Activated CD8-positive, alpha-beta T cell treated with anti-CD3 and anti-CD28 coated beads, Interleukin-2, amount 10 ng/mL, durations not matched to agents 7 days and 5 days (primary cell): ENCODE measurements around the gene TRIP10. TPM values are rescaled to one million over a fixed set of nuclear protein-coding genes. Genes with fewer than 3 reads are reported as not detected.
"Not testable (repeated sequence)": the region's sequence is repeated elsewhere in the genome, so short reads cannot be mapped to it uniquely, and the experiment has no call there.

ENCODE experiments used
- ATAC-seq: fragments of 150-1000 bp; cut with Tn5 transposase; one replicate; pipeline ENCODE4 v1.10.0; 2021; ENCODE audit warnings: moderate library complexity
- CTCF ChIA-PET: fragments of 350-600 bp; sonication (Branson Sonifier 250); formaldehyde crosslinking; loops from one replicate; lab custom pipeline; 2021; ENCODE audit warnings: antibody characterized with exemption; lab: Charles Lee
- POLR2A ChIA-PET: fragments of 350-600 bp; sonication (Branson Sonifier 250); formaldehyde crosslinking; loops from one replicate; lab custom pipeline; 2021; ENCODE audit warnings: antibody characterized with exemption; lab: Charles Lee
- DNase-seq: peaks from one replicate; pipeline ENCODE4 v3.0.0-alpha.2; 2020
- H3K27ac Mint-ChIP-seq: one replicate; pipeline ENCODE4 v1.8.0; 2021; ENCODE audit warnings: mild to moderate bottlenecking, mixed read lengths
- H3K27me3 Mint-ChIP-seq: one replicate; pipeline ENCODE4 v1.8.0; 2021; ENCODE audit warnings: low read depth, mixed read lengths
- H3K36me3 Mint-ChIP-seq: one replicate; pipeline ENCODE4 v1.8.0; 2021; ENCODE audit warnings: low read depth, mixed read lengths
- H3K4me1 Mint-ChIP-seq: one replicate; pipeline ENCODE4 v1.8.0; 2021; ENCODE audit warnings: low read depth, mixed read lengths
- H3K4me3 Mint-ChIP-seq: one replicate; pipeline ENCODE4 v1.8.0; 2021; ENCODE audit warnings: mild to moderate bottlenecking, mixed read lengths
- H3K9me3 Mint-ChIP-seq: one replicate; pipeline ENCODE4 v1.8.0; 2022; ENCODE audit warnings: mixed read lengths; ENCODE audit not compliant: insufficient read depth
- total RNA-seq, 2 experiments: library from RNA; stranded (reverse); gene quantifications; one replicate each; pipeline ENCODE4 v1.2.3, GENCODE V29; 2021

TRIP10 gene
- total RNA-seq, 2 experiments from 2014 or later = 13.9 to 15.2 TPM

DNA sequence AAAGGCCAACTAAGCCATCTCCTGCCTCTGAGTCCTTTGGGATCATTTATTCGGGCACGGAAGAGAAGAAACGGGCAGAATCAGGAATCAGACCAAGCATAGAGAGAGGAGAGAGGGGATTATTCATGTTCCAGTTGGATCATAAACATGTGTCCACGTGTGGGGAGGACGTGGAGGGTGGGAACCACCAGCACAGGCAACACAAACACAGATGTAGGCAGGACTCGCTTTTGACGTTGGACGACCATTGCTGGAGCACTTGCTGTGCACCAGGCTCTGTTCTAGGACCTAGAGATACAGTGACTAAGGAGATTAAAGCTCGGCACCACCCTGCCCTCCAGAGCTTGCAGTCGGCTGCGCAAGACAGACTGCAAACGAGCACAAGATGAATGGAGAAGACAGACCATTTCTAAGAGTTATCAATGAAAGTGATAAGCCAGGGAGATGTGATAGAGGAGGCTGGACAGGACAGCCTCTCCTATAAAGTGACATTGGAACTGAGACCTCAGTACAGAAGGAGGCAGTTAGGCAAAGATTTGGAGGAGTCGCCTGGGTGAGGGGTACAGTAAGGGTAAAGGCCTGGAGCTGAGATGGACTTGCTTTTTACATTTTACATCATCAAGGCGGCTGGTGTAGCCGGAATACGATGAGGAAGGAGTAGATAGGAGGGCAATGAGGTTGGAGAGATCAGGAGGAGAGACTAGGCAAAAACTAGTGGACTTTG is 27.0 kb downstream of the TRIP10 start:
- peaks cover 3% of the 10 kb centered on the region for H3K36me3 Mint-ChIP-seq
- DNase-seq = no peak
- peaks cover 50% of the 10 kb centered on the region for H3K4me1 Mint-ChIP-seq
- ChIA-PET POLR2A (interaction anchor here (1.0 kb wide), 2 partner anchors 28 to 34 kb away, joined by 4 to 5 read pairs; no protein-coding TSS in a partner anchor), CTCF (interaction anchor here (3.8 kb wide), 1 partner anchor 28 kb away, joined by 25 read pairs; the partner anchor contains the start of gene GPR108)
- H3K9me3 Mint-ChIP-seq = no peaks in the 10 kb centered on the region
- ATAC-seq = peak; percentile 0
- no peaks in the 10 kb centered on the region for H3K27me3 Mint-ChIP-seq
- H3K4me3 Mint-ChIP-seq = peak overlapping the region; percentile 88
- H3K27ac Mint-ChIP-seq = peak overlapping the region; percentile 91

DNA sequence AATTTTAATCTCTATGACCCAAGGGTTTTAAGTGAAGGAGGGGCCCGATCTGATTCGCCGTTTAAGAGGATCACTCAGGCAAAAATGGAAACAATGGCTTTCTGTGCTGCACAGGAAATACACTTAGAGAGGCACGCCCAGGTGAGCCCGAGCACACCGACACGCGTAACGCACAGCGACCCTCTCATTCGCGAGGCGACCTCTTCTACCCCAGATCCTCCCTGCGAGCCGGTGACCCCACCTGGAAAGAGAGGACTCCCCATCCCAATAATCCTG is 27.5 kb downstream of the TRIP10 start:
- H3K9me3 Mint-ChIP-seq = no peaks in the 10 kb centered on the region
- DNase-seq (peak; percentile 75), ATAC-seq (peak; percentile 63)
- ChIA-PET CTCF (interaction anchor here (3.8 kb wide), 1 partner anchor 29 kb away, joined by 25 read pairs; the partner anchor contains the start of gene GPR108), POLR2A (interaction anchor here (1.0 kb wide), 2 partner anchors 29 to 34 kb away, joined by 4 to 5 read pairs; no protein-coding TSS in a partner anchor)
- H3K36me3 Mint-ChIP-seq = peaks cover 3% of the 10 kb centered on the region
- H3K27ac Mint-ChIP-seq = peak overlapping the region; percentile 91
- H3K27me3 Mint-ChIP-seq = no peaks in the 10 kb centered on the region
- peaks cover 55% of the 10 kb centered on the region for H3K4me1 Mint-ChIP-seq
- peak overlapping the region; percentile 88 for H3K4me3 Mint-ChIP-seq

DNA sequence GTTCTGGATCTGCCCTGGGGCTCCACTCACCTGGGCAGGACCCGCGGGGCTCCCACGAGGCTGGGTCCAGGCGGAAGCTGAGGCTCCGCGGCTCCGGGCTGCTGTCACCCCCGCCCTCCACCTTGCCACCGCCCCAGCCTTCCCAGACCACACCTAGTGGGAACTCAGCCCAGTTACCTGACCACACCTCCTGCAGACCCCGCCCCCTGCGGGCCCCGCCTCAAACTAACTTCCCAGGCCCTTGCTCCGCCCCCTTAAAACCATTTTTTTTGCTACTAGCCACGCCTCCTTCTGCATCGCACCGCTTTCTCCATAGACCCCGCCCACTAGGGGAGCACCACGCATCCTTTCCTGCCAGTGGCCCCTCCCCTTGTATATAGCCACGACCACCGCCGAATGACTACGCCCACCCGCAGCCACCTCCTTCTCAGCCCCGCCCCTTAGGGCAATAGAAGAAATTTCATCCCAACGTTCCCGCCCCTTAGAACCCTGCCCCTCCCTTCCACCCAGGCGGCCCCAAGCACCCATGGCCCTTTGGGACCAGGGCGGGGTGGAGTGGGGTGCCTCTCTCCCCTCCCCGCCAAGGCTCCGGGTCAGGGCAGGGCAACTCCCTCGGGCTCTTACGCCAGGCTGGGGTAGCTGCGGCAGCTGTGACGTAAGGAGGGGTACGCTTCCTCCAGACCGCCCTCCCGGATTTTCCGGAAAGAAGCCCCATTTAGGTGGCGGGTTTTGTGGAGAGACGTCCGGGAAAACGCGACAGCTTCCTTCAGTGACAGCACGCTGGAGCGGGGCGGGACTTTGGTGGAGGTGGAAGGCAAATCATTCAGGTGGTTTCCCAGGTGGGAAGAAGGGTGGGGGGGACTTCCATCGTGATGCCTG is 28.1 kb downstream of the TRIP10 start, which contains the start of gene SH2D3A:
Gene SH2D3A (minus strand): TSS at position 79 of the 879 bp plus-strand sequence. CDS start 3,687 bp downstream, outside the sequence.
- Mint-ChIP-seq H3K27ac (peak within 1 kb of the TSS; percentile 91), H3K9me3 (no peaks in the 10 kb centered on the region), H3K36me3 (peaks cover under 1% of the 10 kb centered on the region), H3K4me1 (peaks cover 60% of the 10 kb centered on the region), H3K4me3 (peak within 1 kb of the TSS; percentile 88), H3K27me3 (no peaks in the 10 kb centered on the region)
- ATAC-seq = peak; percentile 79
- peak; percentile 97 for DNase-seq
- POLR2A ChIA-PET = interaction anchor here (0.7 to 1.0 kb wide), 4 partner anchors 13 to 72 kb away, joined by 4 to 5 read pairs (median 4); no protein-coding TSS in a partner anchor
- CTCF ChIA-PET = interaction anchor here (0.7 to 6.8 kb wide), 9 partner anchors 15 to 251 kb away, joined by 3 to 49 read pairs (median 7); partner anchors contain the start of genes GPR108 and TNFSF9

GRCh38 chr19:6768236-6768785 is 28.8 kb downstream of the TRIP10 start:
- Mint-ChIP-seq H3K4me1 (peaks cover 60% of the 10 kb centered on the region), H3K36me3 (peaks cover under 1% of the 10 kb centered on the region), H3K27ac (peak overlapping the region; percentile 91), H3K9me3 (no peaks in the 10 kb centered on the region), H3K4me3 (peak overlapping the region; percentile 88), H3K27me3 (no peaks in the 10 kb centered on the region)
- POLR2A ChIA-PET = interaction anchor here (0.7 kb wide), 2 partner anchors 72 to 221 kb away, joined by 3 to 4 read pairs; no protein-coding TSS in a partner anchor
- peak; percentile 0 for ATAC-seq
- DNase-seq = peak; percentile 44
- CTCF ChIA-PET = interaction anchor here (0.7 to 6.8 kb wide), 11 partner anchors 14 to 251 kb away, joined by 3 to 49 read pairs (median 6); partner anchors contain the start of genes GPR108 and TNFSF9

- no peak for DNase-seq
- CTCF ChIA-PET = interaction anchor here (0.7 to 6.8 kb wide), 9 partner anchors 13 to 252 kb away, joined by 3 to 49 read pairs (median 7); partner anchors contain the start of genes GPR108 and TNFSF9
- Mint-ChIP-seq H3K4me3 (no peak overlapping the region), H3K36me3 (peaks cover 6% of the 10 kb centered on the region), H3K27ac (peak overlapping the region; percentile 60), H3K9me3 (no peaks in the 10 kb centered on the region), H3K4me1 (peaks cover 66% of the 10 kb centered on the region), H3K27me3 (no peaks in the 10 kb centered on the region)
- POLR2A ChIA-PET = no interaction called here
- no peak for ATAC-seq
These were observed 29.6 kb downstream of the TRIP10 start for GRCh38 chr19:6769006-6769619.

DNA sequence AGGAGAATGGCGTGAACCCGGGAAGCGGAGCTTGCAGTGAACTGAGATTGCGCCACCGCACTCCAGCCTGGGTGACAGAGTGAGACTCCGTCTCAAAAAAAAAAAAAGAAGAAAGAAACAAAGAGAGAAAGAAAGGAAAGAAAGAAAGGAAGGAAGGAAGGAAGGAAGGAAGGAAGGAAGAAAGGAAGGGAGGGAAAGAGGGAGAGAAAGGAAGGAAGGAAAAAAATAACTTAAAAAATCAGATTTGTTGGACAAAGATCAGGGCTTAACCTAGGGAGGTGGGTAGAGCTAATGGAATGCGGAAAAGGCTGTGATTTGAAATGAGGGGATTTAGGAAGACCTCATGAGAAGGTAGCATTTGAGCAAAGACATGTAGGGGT is 32.2 kb downstream of the TRIP10 start:
- ChIA-PET POLR2A (interaction anchor here (0.5 to 1.4 kb wide), 3 partner anchors 33 to 897 kb away, joined by 3 to 8 read pairs (median 4); no protein-coding TSS in a partner anchor), CTCF (interaction anchor here (0.6 to 6.8 kb wide), 9 partner anchors 17 to 296 kb away, joined by 3 to 49 read pairs (median 7); partner anchors contain the start of genes DENND1C and GPR108)
- H3K27ac Mint-ChIP-seq = peak overlapping the region; percentile 90
- H3K27me3 Mint-ChIP-seq, DNase-seq, ATAC-seq, H3K9me3 Mint-ChIP-seq: not testable (repeated sequence)
- H3K4me3 Mint-ChIP-seq = peak overlapping the region; percentile 97
- H3K36me3 Mint-ChIP-seq = peaks cover 23% of the 10 kb centered on the region
- H3K4me1 Mint-ChIP-seq = peaks cover 69% of the 10 kb centered on the region

- H3K36me3 Mint-ChIP-seq = peaks cover 28% of the 10 kb centered on the region
- H3K4me1 Mint-ChIP-seq = peaks cover 69% of the 10 kb centered on the region
- peak; percentile 66 for ATAC-seq
- H3K27me3 Mint-ChIP-seq = no peaks in the 10 kb centered on the region
- H3K9me3 Mint-ChIP-seq = peaks cover 3% of the 10 kb centered on the region
- peak; percentile 91 for DNase-seq
- ChIA-PET POLR2A (interaction anchor here (0.5 to 2.5 kb wide), 12 partner anchors 9 to 898 kb away, joined by 3 to 19 read pairs (median 6); partner anchors contain the start of gene GPR108), CTCF (interaction anchor here (0.9 to 6.8 kb wide), 14 partner anchors 11 to 291 kb away, joined by 3 to 49 read pairs (median 4); partner anchors contain the start of genes DENND1C and GPR108)
- H3K27ac Mint-ChIP-seq = peak within 1 kb of the TSS; percentile 90
- peak within 1 kb of the TSS; percentile 97 for H3K4me3 Mint-ChIP-seq
These were observed 32.8 kb downstream of the TRIP10 start, which contains the start of gene VAV1 for GRCh38 chr19:6772028-6772865. Gene VAV1, plus strand, starts transcription at chr19:6772708. Its CDS starts 100 bp downstream, at chr19:6772808.

GRCh38 chr19:6772866-6773322 is 33.4 kb downstream of the TRIP10 start:
- no peak for ATAC-seq
- CTCF ChIA-PET = interaction anchor here (0.9 to 6.8 kb wide), 12 partner anchors 12 to 292 kb away, joined by 3 to 49 read pairs (median 4); partner anchors contain the start of gene GPR108
- peaks cover 32% of the 10 kb centered on the region for H3K36me3 Mint-ChIP-seq
- peak overlapping the region; percentile 90 for H3K27ac Mint-ChIP-seq
- POLR2A ChIA-PET = interaction anchor here (0.6 to 2.5 kb wide), 13 partner anchors 9 to 764 kb away, joined by 3 to 19 read pairs (median 6); partner anchors contain the start of gene GPR108
- no peak for DNase-seq
- peaks cover 3% of the 10 kb centered on the region for H3K9me3 Mint-ChIP-seq
- no peaks in the 10 kb centered on the region for H3K27me3 Mint-ChIP-seq
- peaks cover 70% of the 10 kb centered on the region for H3K4me1 Mint-ChIP-seq
- H3K4me3 Mint-ChIP-seq = peak overlapping the region; percentile 97

- ChIA-PET CTCF (interaction anchor here (0.9 to 6.8 kb wide), 9 partner anchors 28 to 292 kb away, joined by 3 to 49 read pairs (median 7); partner anchors contain the start of gene GPR108), POLR2A (interaction anchor here (0.6 to 2.5 kb wide), 10 partner anchors 8 to 763 kb away, joined by 3 to 19 read pairs (median 6); partner anchors contain the start of gene GPR108)
- peak overlapping the region; percentile 90 for H3K27ac Mint-ChIP-seq
- H3K9me3 Mint-ChIP-seq = peaks cover 3% of the 10 kb centered on the region
- H3K4me3 Mint-ChIP-seq = peak overlapping the region; percentile 97
- peaks cover 70% of the 10 kb centered on the region for H3K4me1 Mint-ChIP-seq
- ATAC-seq = peak; percentile 55
- peak; percentile 69 for DNase-seq
- no peaks in the 10 kb centered on the region for H3K27me3 Mint-ChIP-seq
- peaks cover 38% of the 10 kb centered on the region for H3K36me3 Mint-ChIP-seq
These were observed 33.9 kb downstream of the TRIP10 start for GRCh38 chr19:6773323-6773931.
